Omental fat pad (tissue), 4 donors: ENCODE results near the gene SUMF1. TPM values are rescaled to one million over a fixed set of nuclear protein-coding genes. Genes with fewer than 3 reads are reported as not detected.

Source experiments
- ATAC-seq: fragments of 150-250 bp; one replicate; pipeline ENCODE4 v1.9.1; 2016; ENCODE audit warnings: mild to moderate bottlenecking, moderate library complexity; ENCODE audit not compliant: low FRiP score
- DNase-seq: peaks from one replicate; pipeline ENCODE4 v3.0.0-alpha.2; 2019; ENCODE audit warnings: low spot score
- total RNA-seq, 4 donors: library from RNA; depleted of rRNA; stranded (reverse); fragments of >200 nt; gene quantifications; one replicate each; pipeline ENCODE4 v1.1.0, GENCODE V29; 2016
- TF ChIP-seq, protein P1 (sequence below), 3 donors: fragments of 450-650 bp; IDR thresholded peaks; one replicate each; pipeline ENCODE4 v1.5.1; 2016 to 2017; ENCODE audit warnings: antibody characterized with exemption in 3 of 3, mild to moderate bottlenecking in 3 of 3, moderate library complexity in 2 of 3

The SUMF1 gene
- total RNA-seq, 4 donors from 2014 or later = 44.9 to 61.1 (median 53.8) TPM

DNA sequence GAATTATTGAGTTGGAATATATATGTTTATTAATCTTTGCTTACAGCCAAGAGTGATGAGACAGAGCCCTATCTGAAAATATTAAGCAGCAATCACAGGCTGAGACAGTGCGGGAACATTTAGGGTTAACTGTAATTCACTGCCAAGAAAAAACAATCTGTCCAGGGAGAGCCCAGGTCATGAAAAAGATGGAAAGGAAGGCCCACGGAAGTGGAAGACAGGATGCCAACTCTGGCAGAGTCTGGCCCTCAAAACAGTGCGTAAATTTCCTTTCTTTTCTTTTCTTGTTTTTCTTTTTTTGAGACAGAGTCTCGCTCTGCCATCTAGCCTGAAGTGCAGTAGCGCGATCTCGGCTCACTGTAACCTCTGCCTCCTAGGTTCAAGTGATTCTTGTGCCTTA is 67.6 kb downstream of the SUMF1 start:
- no peak for ATAC-seq
- TF ChIP-seq, protein P1, sequence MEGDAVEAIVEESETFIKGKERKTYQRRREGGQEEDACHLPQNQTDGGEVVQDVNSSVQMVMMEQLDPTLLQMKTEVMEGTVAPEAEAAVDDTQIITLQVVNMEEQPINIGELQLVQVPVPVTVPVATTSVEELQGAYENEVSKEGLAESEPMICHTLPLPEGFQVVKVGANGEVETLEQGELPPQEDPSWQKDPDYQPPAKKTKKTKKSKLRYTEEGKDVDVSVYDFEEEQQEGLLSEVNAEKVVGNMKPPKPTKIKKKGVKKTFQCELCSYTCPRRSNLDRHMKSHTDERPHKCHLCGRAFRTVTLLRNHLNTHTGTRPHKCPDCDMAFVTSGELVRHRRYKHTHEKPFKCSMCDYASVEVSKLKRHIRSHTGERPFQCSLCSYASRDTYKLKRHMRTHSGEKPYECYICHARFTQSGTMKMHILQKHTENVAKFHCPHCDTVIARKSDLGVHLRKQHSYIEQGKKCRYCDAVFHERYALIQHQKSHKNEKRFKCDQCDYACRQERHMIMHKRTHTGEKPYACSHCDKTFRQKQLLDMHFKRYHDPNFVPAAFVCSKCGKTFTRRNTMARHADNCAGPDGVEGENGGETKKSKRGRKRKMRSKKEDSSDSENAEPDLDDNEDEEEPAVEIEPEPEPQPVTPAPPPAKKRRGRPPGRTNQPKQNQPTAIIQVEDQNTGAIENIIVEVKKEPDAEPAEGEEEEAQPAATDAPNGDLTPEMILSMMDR (IDR thresholded peaks at IDR 0.05) = no peak
- DNase-seq = no peak

- no peak for DNase-seq
- ATAC-seq = no peak
- TF ChIP-seq, protein P1 (IDR thresholded peaks at IDR 0.05) = no peak
These were observed 68.2 kb downstream of the SUMF1 start for GRCh38 chr3:4398941-4399245.

- DNase-seq (no peak), ATAC-seq (no peak)
- TF ChIP-seq, protein P1 (IDR thresholded peaks at IDR 0.05) = no peak
These were observed 68.7 kb downstream of the SUMF1 start for GRCh38 chr3:4398120-4398940.

GRCh38 chr3:4397466-4397865 is 69.6 kb downstream of the SUMF1 start:
- DNase-seq = no peak
- ATAC-seq = no peak
- TF ChIP-seq, protein P1 (IDR thresholded peaks at IDR 0.05) = no peak

GRCh38 chr3:4396542-4396941 is 70.5 kb downstream of the SUMF1 start:
- TF ChIP-seq, protein P1 (IDR thresholded peaks at IDR 0.05) = no peak
- no peak for ATAC-seq
- DNase-seq = no peak

DNA sequence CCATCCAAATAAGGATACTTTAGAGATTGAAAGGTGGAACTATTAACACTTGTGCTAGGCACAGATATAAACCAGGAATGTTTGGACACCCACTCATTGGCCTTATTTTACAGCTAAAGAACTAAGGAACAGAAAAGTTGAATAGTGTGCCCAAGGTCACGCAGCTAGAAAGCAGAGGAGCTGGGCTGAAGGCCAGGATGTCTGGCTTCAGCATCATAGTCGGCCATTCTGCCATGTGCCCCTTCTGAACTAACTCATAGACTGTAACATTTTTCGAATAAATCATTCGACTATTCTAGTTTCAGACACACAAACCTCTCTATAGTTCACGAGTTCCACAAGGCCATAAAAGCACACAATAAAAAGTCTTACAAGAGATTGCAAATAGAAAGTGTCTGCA is 71.1 kb downstream of the SUMF1 start:
- DNase-seq (no peak), ATAC-seq (no peak)
- TF ChIP-seq, protein P1 (IDR thresholded peaks at IDR 0.05) = no peak

DNA sequence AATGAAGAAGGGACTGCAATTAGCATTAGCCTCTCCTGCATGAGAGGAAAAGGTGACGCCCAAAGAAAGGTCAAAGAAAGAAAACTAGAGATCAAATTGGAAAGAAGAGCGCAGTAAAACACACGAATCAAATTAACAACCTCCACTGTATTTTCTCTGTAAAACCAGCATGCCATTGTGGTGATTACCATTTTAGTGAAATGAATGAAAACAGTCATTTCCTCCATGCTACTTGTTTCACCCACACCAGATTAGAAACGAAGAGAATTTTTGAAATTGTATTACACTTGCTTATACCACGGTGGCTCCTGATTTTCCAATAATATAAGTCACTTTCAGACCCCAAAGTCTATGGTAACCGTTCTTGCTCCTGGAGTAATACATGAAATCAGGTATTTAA is 71.6 kb downstream of the SUMF1 start:
- ATAC-seq = no peak
- TF ChIP-seq, protein P1 (IDR thresholded peaks at IDR 0.05) = no peak

More for the DNA sequence above, 71.6 kb downstream of the SUMF1 start:
- no peak for DNase-seq
